GM12864 (cell line): ENCODE results near the gene ASB13.

Experiments used
- DNase-seq: peaks from one replicate; pipeline ENCODE4 v3.0.0-alpha.2; 2011; ENCODE audit warnings: low read depth
- H3K4me3 ChIP-seq: 2 replicates; pipeline ENCODE4 v1.5.1; 2011; ENCODE audit warnings: mild to moderate bottlenecking, low read depth, low read length, control low read depth
- CTCF ChIP-seq: IDR thresholded peaks from 2 replicates; pipeline ENCODE4 v1.5.1; 2011; ENCODE audit warnings: low read depth, mild to moderate bottlenecking, moderate library complexity, low read length, control low read depth, inconsistent platforms; ENCODE audit errors: missing control alignments

ASB13 gene

GRCh38 chr10:5656737-5657579, 9.4 kb downstream of the ASB13 start:
- DNase-seq, result no peak
- TF ChIP-seq CTCF, result no peak
- no peak overlapping the region for H3K4me3 ChIP-seq

GRCh38 chr10:5655121-5655520, 11.3 kb downstream of the ASB13 start:
- no peak for TF ChIP-seq CTCF
- no peak overlapping the region for H3K4me3 ChIP-seq
- DNase-seq, result no peak

- no peak for TF ChIP-seq CTCF
- DNase-seq, result no peak
- no peak overlapping the region for H3K4me3 ChIP-seq
These were observed 12.1 kb downstream of the ASB13 start for GRCh38 chr10:5654218-5654755.

- TF ChIP-seq CTCF, result no peak
- DNase-seq, result no peak
- H3K4me3 ChIP-seq, result no peak overlapping the region
These were observed 13.6 kb downstream of the ASB13 start for GRCh38 chr10:5652746-5653145.

- H3K4me3 ChIP-seq, result no peak overlapping the region
- TF ChIP-seq CTCF, result no peak
- no peak for DNase-seq
These were observed 15.0 kb downstream of the ASB13 start for GRCh38 chr10:5651388-5651764.

GRCh38 chr10:5650664-5651387, 15.6 kb downstream of the ASB13 start:
- TF ChIP-seq CTCF, result no peak
- H3K4me3 ChIP-seq, result no peak overlapping the region
- DNase-seq, result no peak
